SK-N-SH (cell line): ENCODE results near the gene TGIF1. TPM values are rescaled to one million over a fixed set of nuclear protein-coding genes. Genes with fewer than 3 reads are reported as not detected.

Source experiments
- CTCF ChIA-PET: fragments of 300-600, 350-600 bp; formaldehyde crosslinking; extraction: SDS; loops from one replicate; lab custom pipeline; 2021; lab: Yijun Ruan, JAX
- POLR2A ChIA-PET: fragments of 350-600 bp; sonication (Branson Sonifier 250); formaldehyde crosslinking; extraction: SDS; loops from one replicate; lab custom pipeline; 2020; ENCODE audit warnings: antibody characterized with exemption, inconsistent platforms; lab: Yijun Ruan, JAX
- DNase-seq: peaks from one replicate; pipeline ENCODE4 v3.0.0; 2012
- H2AFZ ChIP-seq: fragments of 200-600 bp; sonication (generic); 2 replicates; pipeline ENCODE4 v1.8.1; 2016; ENCODE audit warnings: antibody characterized with exemption, mild to moderate bottlenecking, low read depth
- H3F3A ChIP-seq: fragments of 200-600 bp; sonication (generic); replicated peaks from 2 replicates; pipeline ENCODE3; 2016; ENCODE audit warnings: antibody characterized with exemption, mild to moderate bottlenecking; ENCODE audit not compliant: insufficient read depth
- H3K27ac ChIP-seq, 2 experiments: fragments of 200-500 bp in 1 of 2; fragments of 200-600 bp in 1 of 2; sonication (Bioruptor generic) in 1 of 2; sonication (generic), shearing (Covaris generic) in 1 of 2; 2 replicates each; pipeline versions ENCODE4 v1.5.1 to v1.6.1; 2014 to 2016; ENCODE audit warnings: low read depth in 2 of 2, inconsistent platforms in 1 of 2, low read length in 1 of 2, mild to moderate bottlenecking in 1 of 2, mixed read lengths in 1 of 2
- H3K27me3 ChIP-seq: fragments of 200-600 bp; sonication (generic), shearing (Covaris generic); 2 replicates; pipeline ENCODE4 v1.6.1; 2016; ENCODE audit warnings: mixed run types; ENCODE audit not compliant: insufficient read depth
- H3K36me3 ChIP-seq, 2 experiments: fragments of 200-500 bp in 1 of 2; fragments of 200-600 bp in 1 of 2; sonication (Bioruptor generic) in 1 of 2; sonication (generic) in 1 of 2; replicated peaks in 1 of 2; 2 replicates each; pipeline versions ENCODE3 to v1.5.1; 2014 to 2016; ENCODE audit warnings: low read length in 1 of 2, mild to moderate bottlenecking in 1 of 2; ENCODE audit not compliant: insufficient read depth in 2 of 2, control insufficient read depth in 1 of 2
- H3K4me1 ChIP-seq, 2 experiments: fragments of 200-500 bp in 1 of 2; fragments of 200-600 bp in 1 of 2; sonication (Bioruptor generic) in 1 of 2; sonication (generic), shearing (Covaris generic) in 1 of 2; 2 replicates each; pipeline versions ENCODE4 v1.5.1 to v1.6.1; 2014 to 2016; ENCODE audit warnings: low read depth in 1 of 2, low read length in 1 of 2, mixed run types in 1 of 2; ENCODE audit not compliant: insufficient read depth in 2 of 2, control insufficient read depth in 1 of 2
- H3K4me2 ChIP-seq: fragments of 200-600 bp; sonication (generic), shearing (Covaris generic); 2 replicates; pipeline ENCODE4 v1.6.1; 2017; ENCODE audit warnings: mixed run types
- H3K4me3 ChIP-seq, 2 experiments: fragments of 200-500 bp in 1 of 2; fragments of 200-600 bp in 1 of 2; sonication (Bioruptor generic) in 1 of 2; sonication (generic), shearing (Covaris generic) in 1 of 2; 2 replicates each; pipeline versions ENCODE4 v1.5.1 to v1.8.1; 2014 to 2016; ENCODE audit warnings: low read depth in 2 of 2, inconsistent platforms in 1 of 2, low read length in 1 of 2, mild to moderate bottlenecking in 1 of 2, mixed read lengths in 1 of 2, moderate library complexity in 1 of 2
- H3K79me2 ChIP-seq: fragments of 200-600 bp; sonication (generic); 2 replicates; pipeline ENCODE4 v1.8.1; 2017; ENCODE audit warnings: mild to moderate bottlenecking; ENCODE audit not compliant: insufficient read depth
- H3K9ac ChIP-seq: fragments of 200-600 bp; sonication (generic); 2 replicates; pipeline ENCODE4 v1.6.1; 2017; ENCODE audit warnings: mixed run types
- H3K9me2 ChIP-seq: fragments of 200-600 bp; sonication (generic); 2 replicates; pipeline ENCODE4 v1.6.1; 2017; ENCODE audit warnings: mixed run types
- H3K9me3 ChIP-seq: fragments of 200-600 bp; sonication (generic); 2 replicates; pipeline ENCODE4 v1.6.1; 2017; ENCODE audit warnings: mixed run types, mild to moderate bottlenecking, moderate library complexity
- H4K20me1 ChIP-seq: fragments of 200-600 bp; sonication (generic); 2 replicates; pipeline ENCODE4 v1.6.1; 2017; ENCODE audit warnings: mild to moderate bottlenecking, mixed run types; ENCODE audit not compliant: insufficient read depth
- FOXJ3 ChIP-seq: sonication (generic); formaldehyde crosslinking; IDR thresholded peaks from 2 replicates; pipeline ENCODE4 v1.5.1; 2020; ENCODE audit warnings: mild to moderate bottlenecking, missing genetic modification reagents
- GABPA ChIP-seq: IDR thresholded peaks from 2 replicates; pipeline ENCODE4 v1.4.0; 2012; ENCODE audit warnings: low read depth, mild to moderate bottlenecking
- JUND ChIP-seq: IDR thresholded peaks from 2 replicates; pipeline ENCODE4 v1.4.0; 2012
- NRF1 ChIP-seq: IDR thresholded peaks from 2 replicates; pipeline ENCODE4 v1.6.1; 2012; ENCODE audit warnings: low read depth, mild to moderate bottlenecking, low read length
- RAD21 ChIP-seq: IDR thresholded peaks from 2 replicates; pipeline ENCODE4 v1.6.1; 2012; ENCODE audit warnings: mild to moderate bottlenecking, low read length
- REST ChIP-seq: IDR thresholded peaks from 2 replicates; pipeline ENCODE4 v1.6.1; 2012; ENCODE audit warnings: mild to moderate bottlenecking, low read depth, low read length, moderate library complexity
- TEAD4 ChIP-seq: IDR thresholded peaks from 2 replicates; pipeline ENCODE4 v1.4.0; 2012; ENCODE audit warnings: mild to moderate bottlenecking, borderline replicate concordance; ENCODE audit not compliant: insufficient read depth
- USF1 ChIP-seq: IDR thresholded peaks from 2 replicates; pipeline ENCODE4 v1.4.0; 2012; ENCODE audit warnings: low read depth, borderline replicate concordance
- ZBTB33 ChIP-seq: IDR thresholded peaks from 2 replicates; pipeline ENCODE4 v1.4.0; 2012; ENCODE audit warnings: low read depth, borderline replicate concordance
- WGBS: methylation state at CpG from one replicate; pipeline ENCODE4 v1.1.6; 2017; ENCODE audit warnings: low lambda C conversion rate; 5-methylcytosine and 5-hydroxymethylcytosine counted together
- polyA plus RNA-seq, 3 experiments: library from polyadenylated mRNA; depleted of rRNA; stranded (reverse); fragments of >200 nt; gene quantifications; 2 replicates each; pipeline ENCODE4 v1.2.3, GENCODE V29; 2012
- TF ChIP-seq, protein P1 (sequence below): fragments of 150-350 bp; IDR thresholded peaks from 2 replicates; pipeline ENCODE4 v1.6.1; 2016; ENCODE audit warnings: mild to moderate bottlenecking, low read depth, low read length
- TF ChIP-seq, protein P2 (sequence below): fragments of 200-600 bp; sonication (generic); IDR thresholded peaks from 2 replicates; pipeline ENCODE4 v1.6.1; 2017; ENCODE audit warnings: antibody characterized with exemption, mild to moderate bottlenecking, moderate library complexity

Gene TGIF1
- polyA plus RNA-seq, 1 of the 3 experiments (the other 2 are of a cell fraction) = 113 TPM

DNA sequence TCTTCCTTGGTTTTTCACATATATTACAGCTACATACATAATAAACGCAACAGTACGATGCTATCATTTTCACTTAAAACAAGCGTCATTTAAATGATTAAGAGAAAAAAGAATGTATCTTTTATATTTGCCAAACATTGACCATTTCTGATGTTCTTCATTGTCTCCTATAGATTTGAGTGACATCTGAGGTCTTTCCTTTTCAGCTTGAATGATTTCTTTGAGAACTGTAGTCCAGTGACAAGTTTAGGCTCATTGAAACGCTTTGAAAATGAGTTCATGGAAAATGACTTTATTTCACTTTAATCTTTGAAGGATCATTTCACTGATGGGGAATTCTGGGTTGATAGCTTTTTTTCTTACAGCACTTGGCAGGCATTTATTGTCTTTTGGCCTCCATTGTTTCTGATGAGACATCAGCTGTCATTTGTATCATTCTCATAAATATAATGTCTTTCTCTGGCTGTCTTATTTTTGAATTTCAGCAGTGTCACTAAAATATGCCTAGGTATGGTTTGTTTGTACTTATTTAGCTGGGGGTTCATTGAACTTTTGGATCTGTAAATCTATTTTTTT lies 10.9 kb downstream of the TGIF1 start:
- Histone ChIP-seq H3K4me2 (no peak overlapping the region), H4K20me1 (peaks cover 9% of the 10 kb centered on the region), H3K27me3 (no peaks in the 10 kb centered on the region), H3F3A (peaks cover 42% of the 10 kb centered on the region), H3K36me3 (peaks cover 54 to 65% of the 10 kb centered on the region in 2 experiments), H3K9ac (no peak overlapping the region), H3K9me2 (no peaks in the 10 kb centered on the region), H3K79me2 (peaks cover 54% of the 10 kb centered on the region), H3K27ac (no peak overlapping the region), H2AFZ (no peak overlapping the region), H3K9me3 (0 out of 2 replicates have a peak, but pooled peaks cover 12% of the 10 kb centered on the region), H3K4me3 (no peak overlapping the region), H3K4me1 (peaks cover 4 to 24% of the 10 kb centered on the region in 2 experiments; a peak in 3 of 4 replicates)
- ChIA-PET CTCF (interaction anchor here (0.9 to 1.8 kb wide), 6 partner anchors 9 to 205 kb away, joined by 3 to 7 read pairs (median 5); no protein-coding TSS in a partner anchor), POLR2A (no interaction called here)
- DNase-seq = no peak
- TF ChIP-seq ZBTB33 = no peak
- TF ChIP-seq JUND = no peak
- no peak for TF ChIP-seq NRF1
- no peak for TF ChIP-seq USF1
- TF ChIP-seq REST = no peak
- TF ChIP-seq, protein P1, sequence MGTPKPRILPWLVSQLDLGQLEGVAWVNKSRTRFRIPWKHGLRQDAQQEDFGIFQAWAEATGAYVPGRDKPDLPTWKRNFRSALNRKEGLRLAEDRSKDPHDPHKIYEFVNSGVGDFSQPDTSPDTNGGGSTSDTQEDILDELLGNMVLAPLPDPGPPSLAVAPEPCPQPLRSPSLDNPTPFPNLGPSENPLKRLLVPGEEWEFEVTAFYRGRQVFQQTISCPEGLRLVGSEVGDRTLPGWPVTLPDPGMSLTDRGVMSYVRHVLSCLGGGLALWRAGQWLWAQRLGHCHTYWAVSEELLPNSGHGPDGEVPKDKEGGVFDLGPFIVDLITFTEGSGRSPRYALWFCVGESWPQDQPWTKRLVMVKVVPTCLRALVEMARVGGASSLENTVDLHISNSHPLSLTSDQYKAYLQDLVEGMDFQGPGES = no peak
- no peak for TF ChIP-seq RAD21
- no peak for TF ChIP-seq FOXJ3 (CRISPR knock-in tag)
- TF ChIP-seq, protein P2, sequence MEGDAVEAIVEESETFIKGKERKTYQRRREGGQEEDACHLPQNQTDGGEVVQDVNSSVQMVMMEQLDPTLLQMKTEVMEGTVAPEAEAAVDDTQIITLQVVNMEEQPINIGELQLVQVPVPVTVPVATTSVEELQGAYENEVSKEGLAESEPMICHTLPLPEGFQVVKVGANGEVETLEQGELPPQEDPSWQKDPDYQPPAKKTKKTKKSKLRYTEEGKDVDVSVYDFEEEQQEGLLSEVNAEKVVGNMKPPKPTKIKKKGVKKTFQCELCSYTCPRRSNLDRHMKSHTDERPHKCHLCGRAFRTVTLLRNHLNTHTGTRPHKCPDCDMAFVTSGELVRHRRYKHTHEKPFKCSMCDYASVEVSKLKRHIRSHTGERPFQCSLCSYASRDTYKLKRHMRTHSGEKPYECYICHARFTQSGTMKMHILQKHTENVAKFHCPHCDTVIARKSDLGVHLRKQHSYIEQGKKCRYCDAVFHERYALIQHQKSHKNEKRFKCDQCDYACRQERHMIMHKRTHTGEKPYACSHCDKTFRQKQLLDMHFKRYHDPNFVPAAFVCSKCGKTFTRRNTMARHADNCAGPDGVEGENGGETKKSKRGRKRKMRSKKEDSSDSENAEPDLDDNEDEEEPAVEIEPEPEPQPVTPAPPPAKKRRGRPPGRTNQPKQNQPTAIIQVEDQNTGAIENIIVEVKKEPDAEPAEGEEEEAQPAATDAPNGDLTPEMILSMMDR = no peak
- TF ChIP-seq GABPA = no peak
- no peak for TF ChIP-seq TEAD4
- WGBS = 97% methylated on average over 4 of the region's 4 CpGs
